IgD-negative memory B cell (primary cell): ENCODE measurements around the gene GRIA2. TPM values are rescaled to one million over a fixed set of nuclear protein-coding genes. Genes with fewer than 3 reads are reported as not detected.
A peak's percentile ranks its signal among the peaks of the same experiment; 100 is the strongest.

Source experiments
- H3K27ac Mint-ChIP-seq, 3 donors: one replicate each; pipeline ENCODE4 v1.8.0; 2020 to 2022; ENCODE audit warnings: mild to moderate bottlenecking in 3 of 3, mixed read lengths in 3 of 3, moderate library complexity in 1 of 3
- H3K27me3 Mint-ChIP-seq: one replicate; pipeline ENCODE4 v1.8.0; 2021; ENCODE audit warnings: mixed read lengths
- H3K36me3 Mint-ChIP-seq: one replicate; pipeline ENCODE4 v1.8.0; 2020; ENCODE audit warnings: mild to moderate bottlenecking, mixed read lengths
- H3K4me1 Mint-ChIP-seq, 3 donors: one replicate each; pipeline ENCODE4 v1.8.0; 2020 to 2022; ENCODE audit warnings: mixed read lengths in 3 of 3, mild to moderate bottlenecking in 1 of 3
- H3K4me3 Mint-ChIP-seq, 4 donors: one replicate each; pipeline ENCODE4 v1.8.0; 2020 to 2022; ENCODE audit warnings: mild to moderate bottlenecking in 4 of 4, mixed read lengths in 4 of 4, moderate library complexity in 3 of 4
- H3K9me3 Mint-ChIP-seq, 3 donors: one replicate each; pipeline ENCODE4 v1.8.0; 2020 to 2021; ENCODE audit warnings: mixed read lengths in 3 of 3, mild to moderate bottlenecking in 1 of 3
- polyA plus RNA-seq: library from polyadenylated mRNA; unstranded; fragments of 300-500 nt; fragmentation: Illumina TruSeq; gene quantifications from one replicate; pipeline ENCODE4 v1.2.3, GENCODE V29; 2021

The GRIA2 gene
- polyA plus RNA-seq, 1 donor from 2014 or later, result not detected

DNA sequence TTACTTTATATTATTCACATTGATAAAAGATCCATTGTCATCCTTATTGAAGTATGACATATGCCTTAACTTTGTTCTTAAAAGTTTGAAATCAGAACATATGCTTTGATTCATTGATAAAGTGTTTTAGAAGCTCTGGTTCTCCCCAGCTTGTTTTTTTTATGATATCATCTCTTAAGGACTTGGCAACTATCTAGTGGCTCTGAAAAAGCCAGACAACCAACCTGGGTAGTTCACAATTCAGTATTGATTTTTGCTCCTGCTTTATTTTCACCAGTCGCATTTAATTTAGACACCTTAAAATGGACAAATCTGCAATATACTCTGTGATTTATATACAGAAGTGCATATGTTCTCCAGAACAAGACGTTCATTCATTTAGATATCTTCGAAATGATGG, 70.1 kb downstream of the GRIA2 start:
- Mint-ChIP-seq H3K27ac (no peak overlapping the region), H3K4me3 (no peak overlapping the region), H3K9me3 (peaks cover 0 to 2% (median 2%) of the 10 kb centered on the region in 3 donors), H3K27me3 (no peaks in the 10 kb centered on the region), H3K36me3 (no peaks in the 10 kb centered on the region), H3K4me1 (no peaks in the 10 kb centered on the region)

DNA sequence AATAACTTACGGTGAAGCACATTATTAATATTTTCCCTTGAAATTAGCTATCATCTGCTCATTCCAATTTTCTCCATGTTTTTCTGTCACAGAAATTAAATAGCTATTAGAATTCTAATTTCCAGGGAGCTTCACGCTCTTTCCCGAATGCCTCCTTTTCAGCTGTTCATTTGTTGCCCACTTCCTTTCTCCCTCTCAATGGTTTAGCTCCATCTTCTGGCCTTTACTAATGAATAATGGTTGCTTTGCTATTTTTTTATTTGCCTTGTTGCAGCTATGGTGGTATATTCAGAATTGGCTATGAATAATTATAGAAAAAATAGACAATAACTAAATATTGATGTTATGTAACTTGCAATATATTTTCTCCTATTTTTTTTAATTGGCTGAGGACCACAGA, 70.5 kb downstream of the GRIA2 start:
- Mint-ChIP-seq H3K4me1 (no peaks in the 10 kb centered on the region), H3K27me3 (no peaks in the 10 kb centered on the region), H3K4me3 (peak overlapping the region in 1 of 4 donors; percentile 43), H3K9me3 (peaks cover 0 to 2% (median 2%) of the 10 kb centered on the region in 3 donors), H3K27ac (no peak overlapping the region), H3K36me3 (no peaks in the 10 kb centered on the region)

- no peaks in the 10 kb centered on the region for H3K36me3 Mint-ChIP-seq
- no peaks in the 10 kb centered on the region for H3K27me3 Mint-ChIP-seq
- H3K27ac Mint-ChIP-seq, result no peak overlapping the region
- H3K9me3 Mint-ChIP-seq, result peaks cover under 1 to 2% (median 2%) of the 10 kb centered on the region in 3 donors
- no peak overlapping the region for H3K4me3 Mint-ChIP-seq
- H3K4me1 Mint-ChIP-seq, result no peaks in the 10 kb centered on the region
Measured at GRCh38 chr4:157293673-157294072, 73.1 kb downstream of the GRIA2 start.

DNA sequence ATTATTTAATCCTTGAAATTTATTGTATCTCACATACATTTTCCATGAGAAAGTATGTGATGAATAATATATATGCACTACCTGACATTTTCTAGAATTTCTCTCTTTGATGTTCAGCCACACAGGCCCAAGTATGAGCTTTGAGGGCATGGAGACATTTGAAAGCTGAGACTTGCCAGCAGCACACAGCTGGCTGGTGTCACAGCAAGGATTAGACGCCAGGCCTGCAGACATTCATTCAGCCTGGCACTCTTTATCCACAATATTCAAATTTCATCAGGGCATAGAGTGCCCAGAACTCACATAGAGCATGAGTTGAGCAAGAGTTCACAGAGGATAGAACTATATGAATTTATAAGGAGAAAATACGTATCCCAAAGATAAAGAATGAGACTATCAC, 74.0 kb downstream of the GRIA2 start:
- H3K4me1 Mint-ChIP-seq, result no peaks in the 10 kb centered on the region

GRCh38 chr4:157300701-157301100, 80.2 kb downstream of the GRIA2 start:
- Mint-ChIP-seq H3K4me3 (no peak overlapping the region), H3K36me3 (no peaks in the 10 kb centered on the region), H3K9me3 (peaks cover 2 to 13% (median 4%) of the 10 kb centered on the region in 3 donors), H3K4me1 (no peaks in the 10 kb centered on the region), H3K27ac (no peak overlapping the region), H3K27me3 (no peaks in the 10 kb centered on the region)

More for the DNA sequence above, 74.0 kb downstream of the GRIA2 start:
- Mint-ChIP-seq H3K27ac (no peak overlapping the region), H3K36me3 (no peaks in the 10 kb centered on the region), H3K4me3 (no peak overlapping the region), H3K9me3 (peaks cover 2 to 5% (median 2%) of the 10 kb centered on the region in 3 donors), H3K27me3 (no peaks in the 10 kb centered on the region)

DNA sequence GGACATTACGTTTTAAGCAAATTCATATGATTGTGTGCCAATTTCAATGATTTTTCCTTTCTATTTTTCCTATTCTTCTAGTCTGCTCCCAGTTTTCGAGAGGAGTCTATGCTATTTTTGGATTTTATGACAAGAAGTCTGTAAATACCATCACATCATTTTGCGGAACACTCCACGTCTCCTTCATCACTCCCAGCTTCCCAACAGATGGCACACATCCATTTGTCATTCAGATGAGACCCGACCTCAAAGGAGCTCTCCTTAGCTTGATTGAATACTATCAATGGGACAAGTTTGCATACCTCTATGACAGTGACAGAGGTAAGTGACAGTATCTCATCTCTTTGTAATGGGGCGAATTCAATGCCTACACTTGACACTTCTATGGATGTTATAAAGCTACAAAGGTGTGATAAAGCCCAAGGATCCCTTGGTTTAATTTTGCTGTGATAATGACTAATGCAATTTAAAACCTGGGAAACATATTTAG, 83.0 kb downstream of the GRIA2 start:
- no peaks in the 10 kb centered on the region for H3K27me3 Mint-ChIP-seq
- H3K27ac Mint-ChIP-seq, result no peak overlapping the region
- peaks cover 2 to 13% (median 8%) of the 10 kb centered on the region in 3 donors for H3K9me3 Mint-ChIP-seq
- no peak overlapping the region for H3K4me3 Mint-ChIP-seq
- H3K36me3 Mint-ChIP-seq, result no peaks in the 10 kb centered on the region
- no peaks in the 10 kb centered on the region for H3K4me1 Mint-ChIP-seq

- H3K9me3 Mint-ChIP-seq, result peaks cover 2 to 8% (median 8%) of the 10 kb centered on the region in 3 donors
- H3K36me3 Mint-ChIP-seq, result no peaks in the 10 kb centered on the region
- H3K27me3 Mint-ChIP-seq, result no peaks in the 10 kb centered on the region
- H3K27ac Mint-ChIP-seq, result no peak overlapping the region
- no peaks in the 10 kb centered on the region for H3K4me1 Mint-ChIP-seq
- no peak overlapping the region for H3K4me3 Mint-ChIP-seq
Measured at GRCh38 chr4:157304769-157305168, 84.2 kb downstream of the GRIA2 start.

- no peak overlapping the region for H3K4me3 Mint-ChIP-seq
- peaks cover 0 to 2% (median 0%) of the 10 kb centered on the region in 3 donors for H3K9me3 Mint-ChIP-seq
- no peak overlapping the region for H3K27ac Mint-ChIP-seq
- no peaks in the 10 kb centered on the region for H3K27me3 Mint-ChIP-seq
- H3K36me3 Mint-ChIP-seq, result no peaks in the 10 kb centered on the region
- no peaks in the 10 kb centered on the region for H3K4me1 Mint-ChIP-seq
Measured at GRCh38 chr4:157312702-157313101, 92.2 kb downstream of the GRIA2 start.

DNA sequence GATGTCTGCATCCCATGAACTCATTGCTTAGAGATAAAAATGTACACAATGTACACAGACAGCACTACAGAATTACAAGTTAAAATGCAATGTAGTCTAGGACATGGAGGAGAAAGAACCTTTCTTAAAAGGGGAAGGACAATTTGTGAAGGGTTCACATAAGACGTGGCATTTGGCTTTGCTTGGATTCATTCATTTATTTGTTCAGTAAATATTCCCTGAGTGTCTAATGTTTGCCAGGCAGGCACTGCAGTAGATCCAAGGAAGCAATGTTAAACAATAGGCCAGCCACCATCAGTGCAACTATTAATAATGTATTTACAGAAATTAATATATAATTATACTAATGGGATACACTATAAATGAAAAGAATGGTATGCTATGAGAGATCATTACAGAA, 94.4 kb downstream of the GRIA2 start:
- Mint-ChIP-seq H3K27me3 (no peaks in the 10 kb centered on the region), H3K9me3 (peaks cover 0 to 2% (median 0%) of the 10 kb centered on the region in 3 donors), H3K36me3 (no peaks in the 10 kb centered on the region), H3K4me3 (no peak overlapping the region), H3K27ac (no peak overlapping the region), H3K4me1 (no peaks in the 10 kb centered on the region)

DNA sequence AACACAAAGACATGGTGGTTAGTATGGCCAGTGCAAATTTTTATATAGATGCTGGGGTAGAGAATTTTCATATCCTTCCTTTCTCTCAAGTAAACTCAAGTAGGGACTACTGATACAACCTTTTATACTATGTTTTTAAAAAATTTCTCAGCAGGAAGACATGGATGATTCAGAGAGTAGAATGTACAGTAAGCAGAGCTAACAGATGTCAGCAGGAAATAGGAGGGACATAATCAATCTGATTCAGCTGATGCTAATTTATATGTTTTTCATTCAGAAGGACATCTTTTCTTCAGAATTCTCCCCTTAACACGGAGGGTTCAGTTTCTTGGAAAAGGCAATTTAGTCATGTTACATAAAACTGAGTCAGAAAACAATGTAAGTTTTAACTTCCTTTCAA, 95.4 kb downstream of the GRIA2 start:
- peaks cover 0 to 2% (median 0%) of the 10 kb centered on the region in 3 donors for H3K9me3 Mint-ChIP-seq
- no peaks in the 10 kb centered on the region for H3K4me1 Mint-ChIP-seq
- H3K27me3 Mint-ChIP-seq, result no peaks in the 10 kb centered on the region
- H3K4me3 Mint-ChIP-seq, result no peak overlapping the region
- no peaks in the 10 kb centered on the region for H3K36me3 Mint-ChIP-seq
- no peak overlapping the region for H3K27ac Mint-ChIP-seq

DNA sequence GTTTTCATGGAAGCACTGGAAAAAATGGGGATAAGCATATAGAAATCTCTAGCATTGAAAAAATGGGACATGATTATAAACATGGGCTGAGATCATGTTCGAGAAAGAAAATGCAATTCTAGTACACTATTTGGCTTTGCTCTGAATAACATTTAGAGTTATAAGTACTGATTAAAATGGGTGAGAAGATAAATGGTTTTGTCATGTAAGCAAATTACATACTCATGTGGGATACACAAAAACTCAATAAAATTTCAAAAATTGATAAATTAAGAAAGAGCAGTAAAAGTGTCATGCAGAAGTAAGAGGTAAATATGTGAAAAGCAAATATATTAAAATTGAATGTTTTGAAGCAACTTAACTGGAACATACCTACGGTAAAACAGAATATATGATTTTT, 99.6 kb downstream of the GRIA2 start:
- H3K4me3 Mint-ChIP-seq, result no peak overlapping the region
- no peaks in the 10 kb centered on the region for H3K27me3 Mint-ChIP-seq
- no peaks in the 10 kb centered on the region for H3K4me1 Mint-ChIP-seq
- H3K36me3 Mint-ChIP-seq, result peaks cover 1% of the 10 kb centered on the region
- peaks cover 0 to 11% (median 0%) of the 10 kb centered on the region in 3 donors for H3K9me3 Mint-ChIP-seq
- H3K27ac Mint-ChIP-seq, result no peak overlapping the region

- H3K36me3 Mint-ChIP-seq, result no peaks in the 10 kb centered on the region
- peaks cover 0 to 6% (median 0%) of the 10 kb centered on the region in 3 donors for H3K9me3 Mint-ChIP-seq
- H3K27me3 Mint-ChIP-seq, result no peaks in the 10 kb centered on the region
- no peak overlapping the region for H3K27ac Mint-ChIP-seq
- no peaks in the 10 kb centered on the region for H3K4me1 Mint-ChIP-seq
- no peak overlapping the region for H3K4me3 Mint-ChIP-seq
Measured at GRCh38 chr4:157327666-157328065, 107.1 kb downstream of the GRIA2 start.

DNA sequence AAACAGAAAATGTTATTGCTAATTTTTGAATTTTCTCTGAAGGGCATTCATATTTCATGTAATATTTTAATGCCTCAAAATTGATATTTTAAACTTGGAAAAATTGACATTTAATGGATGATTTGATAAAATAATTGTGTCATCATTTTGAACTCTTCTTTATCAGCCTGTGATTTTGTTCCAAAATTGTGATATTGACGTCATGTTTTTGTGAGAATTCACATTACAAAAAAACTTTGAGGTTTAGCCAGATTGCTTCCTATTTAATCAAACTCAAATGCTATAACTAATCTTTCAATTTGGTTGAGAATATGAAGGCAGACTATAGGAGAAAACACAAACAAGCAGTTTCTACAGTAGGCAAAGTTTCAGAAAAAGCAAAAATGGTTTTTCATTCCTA, 137.4 kb downstream of the GRIA2 start:
- Mint-ChIP-seq H3K36me3 (no peaks in the 10 kb centered on the region), H3K27me3 (no peaks in the 10 kb centered on the region), H3K27ac (no peak overlapping the region), H3K4me1 (no peaks in the 10 kb centered on the region), H3K9me3 (peaks cover 5 to 10% (median 6%) of the 10 kb centered on the region in 3 donors), H3K4me3 (no peak overlapping the region)

DNA sequence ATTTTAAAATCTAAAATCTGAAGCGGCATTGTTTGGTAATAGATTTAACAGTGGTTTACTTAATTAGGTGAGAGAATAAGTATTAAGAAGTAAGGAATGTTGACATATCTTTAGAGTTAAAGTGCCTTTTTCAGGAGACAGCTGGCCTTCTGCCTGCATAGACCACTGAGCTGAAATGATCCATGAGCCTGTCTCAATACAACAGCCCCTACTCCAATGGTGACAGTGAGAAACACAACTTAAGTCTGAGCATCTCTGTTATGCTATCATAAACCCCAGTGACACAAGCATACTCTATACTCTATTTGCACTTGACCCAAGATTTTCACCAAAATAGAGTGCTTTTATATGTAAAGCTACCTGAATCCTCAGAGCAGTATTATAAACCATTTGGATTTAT, 137.9 kb downstream of the GRIA2 start:
- Mint-ChIP-seq H3K9me3 (peaks cover 5 to 11% (median 10%) of the 10 kb centered on the region in 3 donors), H3K27me3 (no peaks in the 10 kb centered on the region), H3K4me1 (no peaks in the 10 kb centered on the region), H3K4me3 (no peak overlapping the region), H3K36me3 (no peaks in the 10 kb centered on the region), H3K27ac (no peak overlapping the region)

GRCh38 chr4:157358851-157359250, 138.3 kb downstream of the GRIA2 start:
- Mint-ChIP-seq H3K4me1 (no peaks in the 10 kb centered on the region), H3K9me3 (peaks cover 5 to 12% (median 10%) of the 10 kb centered on the region in 3 donors), H3K36me3 (no peaks in the 10 kb centered on the region), H3K27me3 (no peaks in the 10 kb centered on the region), H3K4me3 (no peak overlapping the region), H3K27ac (no peak overlapping the region)

DNA sequence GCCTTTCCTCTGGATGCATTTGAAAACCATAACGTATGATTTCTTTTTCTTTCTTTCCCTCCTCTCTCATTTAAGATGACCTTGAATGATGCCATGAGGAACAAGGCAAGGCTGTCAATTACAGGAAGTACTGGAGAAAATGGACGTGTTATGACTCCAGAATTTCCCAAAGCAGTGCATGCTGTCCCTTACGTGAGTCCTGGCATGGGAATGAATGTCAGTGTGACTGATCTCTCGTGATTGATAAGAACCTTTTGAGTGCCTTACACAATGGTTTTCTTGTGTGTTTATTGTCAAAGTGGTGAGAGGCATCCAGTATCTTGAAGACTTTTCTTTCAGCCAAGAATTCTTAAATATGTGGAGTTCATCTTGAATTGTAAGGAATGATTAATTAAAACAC, 142.8 kb downstream of the GRIA2 start:
- Mint-ChIP-seq H3K9me3 (peaks cover 5 to 12% (median 10%) of the 10 kb centered on the region in 3 donors), H3K4me1 (no peaks in the 10 kb centered on the region), H3K36me3 (no peaks in the 10 kb centered on the region), H3K27me3 (no peaks in the 10 kb centered on the region), H3K4me3 (no peak overlapping the region), H3K27ac (no peak overlapping the region)
